ENCODE measurements around the gene DNAJB8. TPM values are rescaled to one million over a fixed set of nuclear protein-coding genes. Genes with fewer than 3 reads are reported as not detected.

The DNAJB8 gene
- polyA plus RNA-seq, 1 experiment: not detected

GRCh38 chr3:128482175-128482574, 15.5 kb upstream of the DNAJB8 start:
- ChIA-PET CTCF (interaction anchor here (0.9 to 1.7 kb wide), 7 partner anchors 9 to 395 kb away, joined by 3 to 8 read pairs (median 4); no protein-coding TSS in a partner anchor), POLR2A (no interaction called here)

GRCh38 chr3:128481438-128481942, 14.8 kb upstream of the DNAJB8 start:
- DNase-seq (ENCODE audit: low read depth): no peak
- Histone ChIP-seq H3K27me3 (ENCODE audit: control insufficient read depth, insufficient read depth, low read length) (no peaks in the 10 kb centered on the region), H3K4me3 (ENCODE audit: low read depth, low read length) (no peak overlapping the region), H3K36me3 (ENCODE audit: control insufficient read depth, insufficient read depth, low read length) (peaks cover 38% of the 10 kb centered on the region)
- ChIA-PET CTCF (interaction anchor here (1.2 kb wide), 1 partner anchor 56 kb away, joined by 3 read pairs; no protein-coding TSS in a partner anchor), POLR2A (interaction anchor here (0.6 to 0.7 kb wide), 2 partner anchors 23 to 156 kb away, joined by 8 to 19 read pairs; no protein-coding TSS in a partner anchor)
- no peak for TF ChIP-seq CTCF (IDR thresholded peaks at IDR 0.05; ENCODE audit: insufficient read depth, low read depth, low read length)

More at GRCh38 chr3:128482175-128482574, 15.5 kb upstream of the DNAJB8 start:
- no peak for DNase-seq (ENCODE audit: low read depth)
- no peak for TF ChIP-seq CTCF (IDR thresholded peaks at IDR 0.05; ENCODE audit: insufficient read depth, low read depth, low read length)
- Histone ChIP-seq H3K27me3 (ENCODE audit: control insufficient read depth, insufficient read depth, low read length) (no peaks in the 10 kb centered on the region), H3K36me3 (ENCODE audit: control insufficient read depth, insufficient read depth, low read length) (peaks cover 39% of the 10 kb centered on the region), H3K4me3 (ENCODE audit: low read depth, low read length) (no peak overlapping the region)

GRCh38 chr3:128480717-128481437, 14.2 kb upstream of the DNAJB8 start:
- POLR2A ChIA-PET: interaction anchor here (0.6 to 0.7 kb wide), 2 partner anchors 22 to 157 kb away, joined by 8 to 19 read pairs; no protein-coding TSS in a partner anchor
- CTCF ChIA-PET: interaction anchor here (1.2 kb wide), 1 partner anchor 55 kb away, joined by 3 read pairs; no protein-coding TSS in a partner anchor
- DNase-seq (ENCODE audit: low read depth): no peak
- no peaks in the 10 kb centered on the region for H3K27me3 ChIP-seq (ENCODE audit: control insufficient read depth, insufficient read depth, low read length)
- no peak overlapping the region for H3K4me3 ChIP-seq (ENCODE audit: low read depth, low read length)
- no peak for TF ChIP-seq CTCF (IDR thresholded peaks at IDR 0.05; ENCODE audit: insufficient read depth, low read depth, low read length)
- peaks cover 34% of the 10 kb centered on the region for H3K36me3 ChIP-seq (ENCODE audit: control insufficient read depth, insufficient read depth, low read length)

GRCh38 chr3:128480278-128480677, 13.6 kb upstream of the DNAJB8 start:
- no peak for TF ChIP-seq CTCF (IDR thresholded peaks at IDR 0.05; ENCODE audit: insufficient read depth, low read depth, low read length)
- H3K27me3 ChIP-seq (ENCODE audit: control insufficient read depth, insufficient read depth, low read length): no peaks in the 10 kb centered on the region
- no peak overlapping the region for H3K4me3 ChIP-seq (ENCODE audit: low read depth, low read length)
- peaks cover 28% of the 10 kb centered on the region for H3K36me3 ChIP-seq (ENCODE audit: control insufficient read depth, insufficient read depth, low read length)
- no peak for DNase-seq (ENCODE audit: low read depth)
- ChIA-PET POLR2A (no interaction called here), CTCF (no interaction called here)

GRCh38 chr3:128479558-128480086, 12.9 kb upstream of the DNAJB8 start:
- H3K4me3 ChIP-seq (ENCODE audit: low read depth, low read length): no peak overlapping the region
- ChIA-PET POLR2A (no interaction called here), CTCF (no interaction called here)
- TF ChIP-seq CTCF (IDR thresholded peaks at IDR 0.05; ENCODE audit: insufficient read depth, low read depth, low read length): no peak
- peaks cover 25% of the 10 kb centered on the region for H3K36me3 ChIP-seq (ENCODE audit: control insufficient read depth, insufficient read depth, low read length)
- DNase-seq (ENCODE audit: low read depth): no peak
- H3K27me3 ChIP-seq (ENCODE audit: control insufficient read depth, insufficient read depth, low read length): no peaks in the 10 kb centered on the region
